Measurements from ENCODE around the gene CCNG1.

CCNG1 gene

DNA sequence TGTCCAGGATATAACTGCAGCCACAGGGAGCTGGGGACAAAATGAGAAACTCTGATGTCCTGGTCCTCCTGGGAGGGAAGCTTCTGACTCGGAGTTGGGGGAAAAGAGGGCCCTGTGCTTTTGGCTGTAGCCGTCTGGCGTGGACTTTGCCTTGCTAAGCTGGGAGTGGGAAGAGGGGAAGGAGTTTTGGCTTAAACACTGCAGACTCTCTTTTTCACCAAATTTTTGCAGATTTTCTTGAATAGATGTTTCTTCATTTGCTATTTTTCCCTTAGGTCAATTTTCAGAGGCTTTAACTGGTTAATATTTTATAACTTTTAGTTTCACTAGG, 52.3 kb downstream of the CCNG1 start:
- FAIRE-seq (no peak), DNase-seq (ENCODE audit: insufficient read length, low spot score) (no peak)
- no peak for TF ChIP-seq CTCF (IDR thresholded peaks at IDR 0.05; ENCODE audit: insufficient read depth, missing control alignments)

Measured in D721Med (cell line).